ENCODE results near the gene SETSIP.
"Not testable (repeated sequence)": the region's sequence is repeated elsewhere in the genome, so short reads cannot be mapped to it uniquely, and the experiment has no call there.

DNA sequence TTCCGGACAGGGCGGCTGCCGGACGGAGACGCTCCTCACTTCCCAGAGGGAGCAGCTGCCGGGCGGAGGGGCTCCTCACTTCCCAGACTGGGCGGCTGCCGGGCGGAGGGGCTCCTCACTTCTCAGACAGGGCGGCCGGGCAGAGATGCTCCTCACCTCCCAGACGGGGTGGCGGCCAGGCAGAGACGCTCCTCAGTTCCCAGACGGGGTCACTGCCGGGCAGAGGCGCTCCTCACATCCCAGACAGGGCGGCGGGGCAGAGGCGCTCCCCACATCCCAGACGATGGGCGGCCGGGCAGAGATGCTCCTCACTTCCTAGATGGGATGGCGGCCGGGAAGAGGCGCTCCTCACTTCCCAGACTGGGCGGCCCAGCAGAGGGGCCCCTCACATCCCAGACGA is 49.2 kb downstream of the SETSIP start:
- TF ChIP-seq KDM1A (IDR thresholded peaks at IDR 0.05; ENCODE audit: borderline replicate concordance, low read length); YY1 (IDR thresholded peaks at IDR 0.05; ENCODE audit: low read depth, low read length); NRF1 (IDR thresholded peaks at IDR 0.05; ENCODE audit: low read depth, low read length); CTCF (IDR thresholded peaks at IDR 0.05; ENCODE audit: control extremely low read depth in 1 of 3, insufficient read depth in 1 of 3, low read depth in 1 of 3, low read length in 3 of 3); SRF (IDR thresholded peaks at IDR 0.05; ENCODE audit: low read depth, low read length); EZH2 (IDR thresholded peaks at IDR 0.05; ENCODE audit: low read depth, low read length, severe bottlenecking); JUND (IDR thresholded peaks at IDR 0.05; ENCODE audit: low read length); POLR2A (IDR thresholded peaks at IDR 0.05; ENCODE audit: control extremely low read depth in 1 of 2, low read depth in 2 of 2, low read length in 2 of 2): not testable (repeated sequence)

Measured in H1 (cell line).